ENCODE data around the gene ADAM8. TPM values are rescaled to one million over a fixed set of nuclear protein-coding genes. Genes with fewer than 3 reads are reported as not detected.
"Not testable (repeated sequence)": the region's sequence is repeated elsewhere in the genome, so short reads cannot be mapped to it uniquely, and the experiment has no call there.

ADAM8 gene
- total RNA-seq, 1 donor: 0.36 TPM

DNA sequence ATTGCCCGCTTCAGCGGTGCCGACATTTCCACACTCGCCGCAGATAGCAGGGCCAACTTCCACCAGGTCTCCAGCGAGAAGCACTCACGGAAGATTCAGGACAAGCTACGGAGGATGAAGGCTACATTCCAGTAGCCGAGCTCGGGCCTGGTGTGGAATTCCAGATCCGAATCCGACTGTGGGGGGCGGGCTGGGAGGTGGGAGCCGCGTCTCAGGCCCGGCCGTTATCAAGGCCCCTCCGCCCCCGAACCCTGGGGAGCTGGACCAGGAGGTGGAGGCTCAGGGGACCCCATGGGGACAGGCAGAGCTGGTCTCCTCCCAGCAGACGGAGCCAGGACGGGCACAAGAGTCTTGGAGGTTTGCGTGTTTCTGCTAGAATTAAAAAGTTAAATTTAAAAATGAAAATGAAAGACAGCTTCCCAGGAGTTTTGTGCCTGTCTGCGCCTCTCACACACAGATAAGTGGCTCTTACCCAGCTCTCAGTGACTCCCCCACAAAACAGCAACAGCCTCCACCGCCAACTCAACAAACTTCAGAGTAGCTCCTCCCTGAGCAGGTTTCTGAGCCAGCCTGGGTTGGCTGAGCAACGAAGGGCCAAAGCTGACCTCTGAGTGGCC, 51.8 kb downstream of the ADAM8 start:
- H3K4me3 ChIP-seq (ENCODE audit: low read depth, low read length): no peak overlapping the region
- DNase-seq (ENCODE audit: low read depth): peak; percentile 18
- TF ChIP-seq, protein P1, sequence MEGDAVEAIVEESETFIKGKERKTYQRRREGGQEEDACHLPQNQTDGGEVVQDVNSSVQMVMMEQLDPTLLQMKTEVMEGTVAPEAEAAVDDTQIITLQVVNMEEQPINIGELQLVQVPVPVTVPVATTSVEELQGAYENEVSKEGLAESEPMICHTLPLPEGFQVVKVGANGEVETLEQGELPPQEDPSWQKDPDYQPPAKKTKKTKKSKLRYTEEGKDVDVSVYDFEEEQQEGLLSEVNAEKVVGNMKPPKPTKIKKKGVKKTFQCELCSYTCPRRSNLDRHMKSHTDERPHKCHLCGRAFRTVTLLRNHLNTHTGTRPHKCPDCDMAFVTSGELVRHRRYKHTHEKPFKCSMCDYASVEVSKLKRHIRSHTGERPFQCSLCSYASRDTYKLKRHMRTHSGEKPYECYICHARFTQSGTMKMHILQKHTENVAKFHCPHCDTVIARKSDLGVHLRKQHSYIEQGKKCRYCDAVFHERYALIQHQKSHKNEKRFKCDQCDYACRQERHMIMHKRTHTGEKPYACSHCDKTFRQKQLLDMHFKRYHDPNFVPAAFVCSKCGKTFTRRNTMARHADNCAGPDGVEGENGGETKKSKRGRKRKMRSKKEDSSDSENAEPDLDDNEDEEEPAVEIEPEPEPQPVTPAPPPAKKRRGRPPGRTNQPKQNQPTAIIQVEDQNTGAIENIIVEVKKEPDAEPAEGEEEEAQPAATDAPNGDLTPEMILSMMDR (IDR thresholded peaks at IDR 0.05; ENCODE audit: insufficient read depth, low read length): no peak

DNA sequence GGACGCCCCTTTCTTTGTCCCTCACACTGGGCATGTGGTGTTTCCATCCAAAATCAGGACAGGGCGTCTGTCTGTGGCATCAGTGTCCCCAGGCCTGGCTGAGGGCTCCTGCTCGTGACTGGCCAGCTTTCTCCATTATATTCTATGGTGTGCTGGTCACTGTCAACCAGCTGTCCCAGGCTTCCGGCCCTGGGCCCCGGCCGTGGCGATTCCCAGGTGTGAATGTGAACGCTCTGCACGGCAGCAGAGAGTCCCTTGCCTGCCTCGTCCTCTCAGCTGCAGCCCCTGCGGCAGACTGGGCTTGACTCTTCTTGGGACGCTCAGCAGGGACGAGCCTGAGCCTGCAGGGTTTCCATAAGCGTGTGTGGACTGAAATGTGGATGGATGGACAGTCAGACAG, 52.6 kb downstream of the ADAM8 start:
- no peak overlapping the region for H3K4me3 ChIP-seq (ENCODE audit: low read depth, low read length)
- no peak for DNase-seq (ENCODE audit: low read depth)
- TF ChIP-seq, protein P1 (IDR thresholded peaks at IDR 0.05; ENCODE audit: insufficient read depth, low read length): no peak

DNA sequence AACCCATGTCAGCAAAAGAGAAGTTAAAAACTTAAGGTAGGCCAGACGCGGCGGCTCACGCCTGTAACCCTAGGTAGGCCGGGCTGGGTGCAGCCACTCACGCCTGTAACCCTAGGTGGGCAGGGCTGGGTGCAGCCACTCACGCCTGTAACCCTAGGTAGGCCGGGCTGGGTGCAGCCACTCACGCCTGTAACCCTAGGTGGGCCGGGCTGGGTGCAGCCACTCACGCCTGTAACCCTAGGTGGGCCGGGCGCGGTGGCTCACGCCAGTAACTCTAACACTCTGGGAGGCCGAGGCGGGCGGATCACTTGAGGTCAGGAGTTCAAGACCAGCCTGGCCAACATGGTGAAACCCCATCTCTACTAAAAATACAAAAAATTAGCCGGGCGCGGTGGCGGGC, 54.9 kb downstream of the ADAM8 start:
- not testable (repeated sequence) for H3K4me3 ChIP-seq (ENCODE audit: low read depth, low read length); DNase-seq (ENCODE audit: low read depth)

DNA sequence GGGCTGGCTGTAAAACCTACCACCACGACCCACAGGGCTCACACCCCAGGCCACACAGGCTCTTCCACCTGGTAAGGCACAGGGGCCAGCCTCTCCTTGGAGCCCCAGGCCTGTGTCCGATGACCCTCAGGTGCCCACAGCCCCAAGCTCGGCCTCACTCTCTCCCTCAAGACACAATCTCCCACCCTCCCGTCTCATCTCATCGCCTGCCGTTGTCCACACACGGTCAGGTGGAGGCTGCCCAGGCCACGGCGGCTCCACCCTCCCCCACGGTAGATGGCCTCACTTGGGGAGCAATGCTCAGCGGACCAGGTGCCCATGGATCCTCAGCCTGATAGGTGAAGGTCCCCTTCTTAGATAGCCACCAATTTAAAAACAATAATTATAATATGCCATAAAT, 55.3 kb downstream of the ADAM8 start:
- no peak overlapping the region for H3K4me3 ChIP-seq (ENCODE audit: low read depth, low read length)
- TF ChIP-seq, protein P1 (IDR thresholded peaks at IDR 0.05; ENCODE audit: insufficient read depth, low read length): no peak
- DNase-seq (ENCODE audit: low read depth): no peak

DNA sequence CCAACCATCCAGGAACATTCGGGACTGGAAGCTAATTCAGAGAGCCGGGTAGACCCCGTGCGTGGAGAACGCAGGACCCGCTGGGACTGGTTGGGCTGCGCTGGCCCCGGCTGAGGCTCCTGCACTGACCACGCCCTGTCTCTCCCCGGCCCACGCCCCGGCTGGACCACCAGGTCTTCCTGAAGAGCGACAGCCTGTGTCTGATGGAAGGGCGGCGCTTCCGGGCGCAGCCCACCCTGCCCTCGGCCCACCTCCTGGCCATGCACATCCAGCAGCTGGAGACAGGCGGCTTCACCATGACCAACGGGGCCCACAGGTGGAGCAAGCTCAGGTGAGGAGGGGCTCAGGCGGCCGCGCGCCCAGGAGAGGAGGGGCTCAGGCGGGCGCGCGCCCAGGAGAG, 56.9 kb downstream of the ADAM8 start:
- no peak overlapping the region for H3K4me3 ChIP-seq (ENCODE audit: low read depth, low read length)
- DNase-seq (ENCODE audit: low read depth): no peak
- TF ChIP-seq, protein P1 (IDR thresholded peaks at IDR 0.05; ENCODE audit: insufficient read depth, low read length): no peak

DNA sequence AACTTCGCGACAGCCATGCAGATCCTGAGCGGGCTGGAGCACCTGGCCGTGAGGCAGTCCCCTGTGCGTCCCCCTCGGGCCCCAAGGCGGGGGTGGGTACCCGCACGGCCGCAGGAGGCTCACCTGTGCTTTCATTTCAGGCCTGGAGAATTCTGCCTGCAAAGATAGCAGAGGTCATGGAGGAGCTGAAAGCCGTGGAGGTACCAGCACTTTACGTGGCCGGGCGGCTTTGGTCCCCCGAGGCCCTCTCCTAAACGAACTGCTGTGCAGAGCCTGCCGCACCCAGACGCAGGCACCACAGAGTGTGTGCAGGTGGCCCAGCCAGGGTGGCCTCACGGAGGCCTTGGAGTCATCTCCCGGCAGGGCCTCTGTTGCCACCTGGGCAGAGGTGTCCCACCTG, 57.8 kb downstream of the ADAM8 start:
- H3K4me3 ChIP-seq (ENCODE audit: low read depth, low read length): no peak overlapping the region
- DNase-seq (ENCODE audit: low read depth): no peak
- TF ChIP-seq, protein P1 (IDR thresholded peaks at IDR 0.05; ENCODE audit: insufficient read depth, low read length): no peak

DNA sequence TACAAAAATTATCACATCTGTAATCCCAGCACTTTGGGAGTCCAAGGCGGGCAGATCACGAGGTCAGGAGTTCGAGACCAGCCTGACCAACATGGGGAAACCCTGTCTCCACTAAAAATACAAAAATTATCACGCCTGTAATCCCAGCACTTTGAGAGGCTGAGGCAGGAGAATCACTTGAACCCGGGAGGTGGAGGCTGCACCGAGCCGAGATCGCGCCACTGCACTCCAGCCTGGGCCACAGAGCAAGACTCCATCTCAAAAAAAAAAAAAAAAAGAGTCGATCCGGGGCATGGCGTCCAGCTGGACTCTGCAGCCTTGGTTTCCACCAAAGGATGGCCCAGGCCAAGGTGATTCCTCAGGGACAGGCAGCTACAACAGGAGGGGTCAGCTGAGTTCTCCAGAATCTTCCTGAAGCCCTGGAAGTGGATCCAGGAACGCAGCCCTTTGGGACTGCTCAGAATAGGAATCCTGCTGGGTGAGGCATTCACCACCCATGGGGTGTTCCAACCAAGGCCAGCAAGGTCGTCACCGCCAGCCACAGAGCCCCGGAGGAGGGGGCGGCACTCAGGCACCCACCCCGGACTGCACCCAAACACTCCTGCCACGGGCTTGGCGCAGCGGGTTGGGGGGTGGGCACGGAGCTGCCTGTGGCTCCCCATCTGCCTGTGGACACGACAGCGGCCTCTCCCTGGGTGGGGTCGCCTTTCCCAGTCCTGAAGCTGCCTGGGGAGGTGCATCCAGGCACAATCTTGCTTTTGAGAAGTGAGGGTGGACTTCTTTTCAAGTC, 58.7 kb downstream of the ADAM8 start:
- TF ChIP-seq, protein P1 (IDR thresholded peaks at IDR 0.05; ENCODE audit: insufficient read depth, low read length): no peak
- H3K4me3 ChIP-seq (ENCODE audit: low read depth, low read length): no peak overlapping the region
- DNase-seq (ENCODE audit: low read depth): no peak

Data from fibroblast of the aortic adventitia (primary cell).